Liver (tissue), 9 donors: ENCODE data around the gene MMP13. TPM values are rescaled to one million over a fixed set of nuclear protein-coding genes. Genes with fewer than 3 reads are reported as not detected.
A peak's percentile ranks its signal among the peaks of the same experiment; 100 is the strongest.

Experiments used
- DNase-seq: peaks from one replicate; pipeline ENCODE4 v3.0.0-alpha.2; 2017; ENCODE audit warnings: low spot score
- H3K27ac ChIP-seq, 2 donors: one replicate each; pipeline ENCODE4 v1.7.0; 2013; ENCODE audit warnings: inconsistent platforms in 2 of 2, low read length in 2 of 2, control low read depth in 1 of 2, low read depth in 1 of 2, mild to moderate bottlenecking in 1 of 2
- H3K27me3 ChIP-seq, 4 donors: one replicate each; pipeline versions ENCODE4 v1.6.1 to v1.7.0; 2013; ENCODE audit warnings: low read length in 3 of 4, inconsistent platforms in 1 of 4, mild to moderate bottlenecking in 1 of 4, moderate library complexity in 1 of 4; ENCODE audit not compliant: control insufficient read depth in 4 of 4, insufficient read depth in 4 of 4
- H3K36me3 ChIP-seq, 4 donors: one replicate each; pipeline versions ENCODE4 v1.6.1 to v1.7.0; 2013; ENCODE audit warnings: low read length in 3 of 4, mild to moderate bottlenecking in 3 of 4, low read depth in 1 of 4, moderate library complexity in 1 of 4; ENCODE audit not compliant: control insufficient read depth in 4 of 4, insufficient read depth in 3 of 4
- H3K4me1 ChIP-seq, 4 donors: one replicate each; pipeline versions ENCODE4 v1.6.1 to v1.7.0; 2013; ENCODE audit warnings: low read length in 3 of 4, mild to moderate bottlenecking in 3 of 4, moderate library complexity in 1 of 4; ENCODE audit not compliant: control insufficient read depth in 4 of 4, insufficient read depth in 4 of 4
- H3K4me3 ChIP-seq, 3 donors: one replicate each; pipeline versions ENCODE4 v1.6.1 to v1.7.0; 2013; ENCODE audit warnings: low read length in 3 of 3, control low read depth in 1 of 3, low read depth in 1 of 3, mild to moderate bottlenecking in 1 of 3
- H3K9ac ChIP-seq, 2 donors: one replicate each; pipeline ENCODE4 v1.7.0; 2013; ENCODE audit warnings: low read length in 2 of 2, mild to moderate bottlenecking in 2 of 2, moderate library complexity in 2 of 2, control low read depth in 1 of 2, low read depth in 1 of 2
- H3K9me3 ChIP-seq, 4 donors: one replicate each; pipeline versions ENCODE4 v1.6.1 to v1.7.0; 2013; ENCODE audit warnings: low read length in 3 of 4; ENCODE audit not compliant: control insufficient read depth in 4 of 4
- ATF3 ChIP-seq: IDR thresholded peaks from 2 replicates; pipeline ENCODE4 v1.6.1; 2016; ENCODE audit warnings: antibody characterized with exemption
- CTCF ChIP-seq: fragments of 150-350 bp; IDR thresholded peaks from 2 replicates; pipeline ENCODE4 v1.5.1; 2017; ENCODE audit warnings: improper control_type of control experiment, low read depth, low read length; ENCODE audit not compliant: missing input control
- EGR1 ChIP-seq, 2 donors: IDR thresholded peaks; 2 replicates each; pipeline ENCODE4 v1.6.1; 2016 to 2018; ENCODE audit warnings: antibody characterized with exemption in 2 of 2, low read depth in 2 of 2
- FOXA1 ChIP-seq: IDR thresholded peaks from 2 replicates; pipeline ENCODE4 v1.6.1; 2016; ENCODE audit warnings: antibody characterized with exemption
- FOXA2 ChIP-seq: IDR thresholded peaks from 2 replicates; pipeline ENCODE4 v1.6.1; 2016; ENCODE audit warnings: antibody characterized with exemption
- GABPA ChIP-seq, 2 donors: IDR thresholded peaks in 1 of 2; conservative IDR thresholded peaks in 1 of 2; 2 replicates each; pipeline ENCODE4 v1.6.1; 2016; ENCODE audit warnings: antibody characterized with exemption in 2 of 2, mild to moderate bottlenecking in 1 of 2, moderate library complexity in 1 of 2
- HNF4A ChIP-seq, 2 donors: conservative IDR thresholded peaks; 2 replicates each; pipeline ENCODE4 v1.6.1; 2016; ENCODE audit warnings: antibody characterized with exemption in 2 of 2, mild to moderate bottlenecking in 2 of 2
- HNF4G ChIP-seq: IDR thresholded peaks from 2 replicates; pipeline ENCODE4 v1.6.1; 2016; ENCODE audit warnings: antibody characterized with exemption
- MAX ChIP-seq: IDR thresholded peaks from 2 replicates; pipeline ENCODE4 v1.6.1; 2016; ENCODE audit warnings: antibody characterized with exemption
- NR2F2 ChIP-seq: IDR thresholded peaks from 2 replicates; pipeline ENCODE4 v1.6.1; 2016; ENCODE audit warnings: antibody characterized with exemption
- RAD21 ChIP-seq, 2 donors: IDR thresholded peaks; 2 replicates each; pipeline ENCODE4 v1.6.1; 2016; ENCODE audit warnings: antibody characterized with exemption in 2 of 2, mild to moderate bottlenecking in 2 of 2
- REST ChIP-seq: IDR thresholded peaks from 2 replicates; pipeline ENCODE4 v1.6.1; 2016; ENCODE audit warnings: antibody characterized with exemption, mild to moderate bottlenecking
- RXRA ChIP-seq, 2 donors: IDR thresholded peaks; 2 replicates each; pipeline ENCODE4 v1.6.1; 2017 to 2018; ENCODE audit warnings: antibody characterized with exemption in 2 of 2, mild to moderate bottlenecking in 1 of 2
- SP1 ChIP-seq: IDR thresholded peaks from 2 replicates; pipeline ENCODE4 v1.6.1; 2018; ENCODE audit warnings: antibody characterized with exemption, mild to moderate bottlenecking
- TAF1 ChIP-seq: conservative IDR thresholded peaks from 2 replicates; pipeline ENCODE4 v1.6.1; 2016; ENCODE audit warnings: antibody characterized with exemption, mild to moderate bottlenecking
- YY1 ChIP-seq: IDR thresholded peaks from 2 replicates; pipeline ENCODE4 v1.6.1; 2016; ENCODE audit warnings: antibody characterized with exemption, mild to moderate bottlenecking
- ZBTB33 ChIP-seq: IDR thresholded peaks from 2 replicates; pipeline ENCODE4 v1.6.1; 2016; ENCODE audit warnings: antibody characterized with exemption
- WGBS: extraction: QIAGEN DNeasy Blood & Tissue Kit; methylation state at CpG from one replicate; pipeline ENCODE4 v1.1.7; 2013; 5-methylcytosine and 5-hydroxymethylcytosine counted together
- polyA plus RNA-seq, 2 donors: library from polyadenylated mRNA; stranded (reverse) in 1 of 2; unstranded in 1 of 2; fragments of 200-250 nt in 1 of 2; fragments of >200 nt in 1 of 2; fragmentation: Nextera tagmentation in 1 of 2; extraction: Ambion mirVana in 1 of 2; gene quantifications; one replicate each; pipeline versions ENCODE4 v1.2.1 to v1.2.3, GENCODE V29; 2013 to 2015
- total RNA-seq, 2 donors: library from RNA; depleted of rRNA; stranded (reverse); fragments of >200 nt; gene quantifications; one replicate each; pipeline ENCODE4 v1.2.3, GENCODE V29; 2014
- donor health status: healthy.
- donor health status: healthy.
- donor health status: healthy.
- donor health status: healthy.
- donor health status: healthy.

The MMP13 gene
- total and polyA plus RNA-seq, 4 donors, result not detected

- TF ChIP-seq RAD21 (IDR thresholded peaks at IDR 0.05) (peak; percentile 92 to 94), CTCF (peak; percentile 84), YY1 (no peak)
- H3K27ac ChIP-seq, result no peak overlapping the region
- H3K9ac ChIP-seq, result no peak overlapping the region
- no peaks in the 10 kb centered on the region for H3K36me3 ChIP-seq
- no peak for DNase-seq
- no peaks in the 10 kb centered on the region for H3K27me3 ChIP-seq
- 18% methylated on average over 10 of the region's 10 CpGs for WGBS
- no peaks in the 10 kb centered on the region for H3K9me3 ChIP-seq
- H3K4me1 ChIP-seq, result peaks cover 0 to 5% (median 0%) of the 10 kb centered on the region in 4 donors
- H3K4me3 ChIP-seq, result no peak overlapping the region
These were observed 14.6 kb downstream of the MMP13 start for GRCh38 chr11:102940714-102941588.

- no peak for DNase-seq
- no peaks in the 10 kb centered on the region for H3K27me3 ChIP-seq
- H3K9ac ChIP-seq, result no peak overlapping the region
- H3K36me3 ChIP-seq, result no peaks in the 10 kb centered on the region
- peaks cover 0 to 5% (median 0%) of the 10 kb centered on the region in 4 donors for H3K4me1 ChIP-seq
- no peak overlapping the region for H3K4me3 ChIP-seq
- no peak for TF ChIP-seq FOXA1
- no peak for TF ChIP-seq SP1
- TF ChIP-seq RXRA (IDR thresholded peaks at IDR 0.05), result no peak
- TF ChIP-seq RAD21 (IDR thresholded peaks at IDR 0.05), result no peak
- no peak for TF ChIP-seq ZBTB33
- no peak for TF ChIP-seq HNF4G
- TF ChIP-seq FOXA2, result no peak
- no peak for TF ChIP-seq CTCF
- TF ChIP-seq ATF3, result no peak
- no peak for TF ChIP-seq REST
- TF ChIP-seq TAF1, result no peak
- no peak for TF ChIP-seq NR2F2
- no peak for TF ChIP-seq HNF4A (conservative IDR thresholded peaks at IDR 0.05)
- no peak for TF ChIP-seq GABPA (IDR thresholded peaks at IDR 0.05 in 1 of 2, conservative IDR thresholded peaks at IDR 0.05 in 1 of 2)
- TF ChIP-seq YY1, result no peak
- TF ChIP-seq MAX, result no peak
- no peak for TF ChIP-seq EGR1 (IDR thresholded peaks at IDR 0.05; ENCODE audit: low read depth in 2 of 2)
- H3K9me3 ChIP-seq, result no peaks in the 10 kb centered on the region
- 90% methylated on average over 6 of the region's 6 CpGs for WGBS
- H3K27ac ChIP-seq, result no peak overlapping the region
These were observed 18.5 kb downstream of the MMP13 start for GRCh38 chr11:102936864-102937509.
